HG03060 (cell line): ENCODE results near the gene CGB2.
"Not testable (repeated sequence)": the region's sequence is repeated elsewhere in the genome, so short reads cannot be mapped to it uniquely, and the experiment has no call there.

Experiments
- ATAC-seq: cut with Tn5 transposase; IDR thresholded peaks from one replicate; pipeline ENCODE4 v1.9.1; 2021; ENCODE audit warnings: low read depth, moderate number of reproducible peaks; ENCODE audit not compliant: unreplicated experiment

The CGB2 gene

DNA sequence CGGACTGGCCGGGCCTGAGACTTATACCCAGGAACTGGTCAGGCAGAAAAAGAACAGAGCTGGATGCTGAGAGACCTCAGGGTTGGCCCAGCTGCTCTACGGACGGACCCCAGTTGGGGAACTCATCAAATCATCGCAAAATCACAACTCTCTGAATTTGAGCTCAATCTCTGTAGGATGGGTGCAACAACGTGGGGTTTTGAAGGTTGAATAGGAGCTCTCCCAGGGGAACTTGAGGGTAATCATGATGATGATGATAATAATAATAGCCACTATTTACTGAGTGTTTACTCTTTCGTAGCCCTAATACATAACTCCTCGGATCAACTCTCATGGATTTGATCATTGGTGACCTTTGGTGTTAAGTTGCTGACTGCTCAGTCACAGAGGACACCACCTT, 1.4 kb upstream of the CGB2 start:
- ATAC-seq, result not testable (repeated sequence)

DNA sequence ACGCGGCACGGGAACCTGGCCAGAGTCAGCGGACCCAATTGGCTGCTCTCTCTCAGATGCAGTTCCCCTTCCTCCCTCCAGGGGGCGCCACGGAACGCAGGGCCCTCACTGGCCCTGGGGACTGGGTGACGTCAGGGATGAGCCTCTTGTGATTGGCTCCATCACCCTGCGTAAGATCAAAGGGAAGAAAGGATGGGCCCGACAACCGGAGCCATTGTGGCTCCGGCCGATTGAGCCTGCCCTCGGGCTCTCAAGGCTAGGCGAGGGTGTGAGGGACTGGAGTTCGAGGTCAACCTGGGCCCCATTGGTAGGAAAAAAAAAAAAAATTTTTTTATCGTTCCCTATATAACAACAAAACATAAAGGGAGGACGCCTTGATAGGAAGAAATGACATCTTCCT, 5.1 kb downstream of the CGB2 start, which contains the start of gene CGB1:
TSS of gene CGB1 (minus strand) at position 81 of the 400 bp plus-strand sequence. CDS start 184 bp downstream, outside the sequence.
- ATAC-seq, result not testable (repeated sequence)

DNA sequence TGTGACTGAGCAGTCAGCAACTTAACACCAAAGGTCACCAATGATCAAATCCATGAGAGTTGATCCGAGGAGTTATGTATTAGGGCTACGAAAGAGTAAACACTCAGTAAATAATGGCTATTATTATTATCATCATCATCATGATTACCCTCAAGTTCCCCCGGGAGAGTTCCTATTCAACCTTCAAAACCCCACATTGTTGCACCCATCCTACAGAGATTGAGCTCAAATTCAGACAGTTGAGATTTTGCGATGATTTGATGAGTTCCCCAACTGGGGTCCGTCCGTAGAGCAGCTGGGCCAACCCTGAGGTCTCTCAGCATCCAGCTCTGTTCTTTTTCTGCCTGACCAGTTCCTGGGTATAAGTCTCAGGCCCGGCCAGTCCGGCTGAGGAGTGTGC, 6.4 kb downstream of the CGB2 start:
- ATAC-seq, result not testable (repeated sequence)

DNA sequence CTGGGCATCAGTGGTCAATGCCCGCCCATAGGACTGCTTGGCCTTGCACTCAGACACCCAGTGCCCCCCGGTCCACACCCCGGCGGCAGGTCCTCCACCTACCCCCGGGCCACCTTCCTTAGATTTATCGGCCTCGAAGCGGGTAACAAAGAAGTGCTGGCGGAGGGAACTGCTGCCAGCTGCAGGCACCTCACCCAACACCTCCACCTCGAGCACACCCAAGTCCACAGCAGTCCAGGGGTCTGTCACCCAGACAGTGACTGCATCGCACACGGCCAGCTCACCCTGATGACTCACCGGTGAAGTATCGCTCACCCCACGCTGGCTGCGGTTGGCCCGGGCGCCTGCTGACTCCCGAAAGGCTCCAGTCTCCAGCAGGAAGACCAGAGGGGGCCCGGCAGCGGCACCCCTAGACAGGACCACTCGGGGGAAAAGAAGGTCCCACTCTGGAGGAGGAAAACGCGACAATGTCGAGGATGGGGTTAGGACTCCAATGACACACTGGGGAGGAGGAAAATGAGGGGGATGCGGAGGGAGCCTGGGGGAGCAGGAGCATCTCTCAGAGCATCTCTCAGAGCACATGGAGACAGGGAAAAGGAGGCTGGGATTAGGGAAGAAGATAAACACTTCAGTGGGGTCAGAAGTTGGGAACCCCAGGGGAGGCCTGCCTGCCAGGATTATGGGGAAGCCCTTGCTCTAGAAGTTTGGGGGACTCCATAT, 7.0 kb downstream of the CGB2 start:
- ATAC-seq, result not testable (repeated sequence)

DNA sequence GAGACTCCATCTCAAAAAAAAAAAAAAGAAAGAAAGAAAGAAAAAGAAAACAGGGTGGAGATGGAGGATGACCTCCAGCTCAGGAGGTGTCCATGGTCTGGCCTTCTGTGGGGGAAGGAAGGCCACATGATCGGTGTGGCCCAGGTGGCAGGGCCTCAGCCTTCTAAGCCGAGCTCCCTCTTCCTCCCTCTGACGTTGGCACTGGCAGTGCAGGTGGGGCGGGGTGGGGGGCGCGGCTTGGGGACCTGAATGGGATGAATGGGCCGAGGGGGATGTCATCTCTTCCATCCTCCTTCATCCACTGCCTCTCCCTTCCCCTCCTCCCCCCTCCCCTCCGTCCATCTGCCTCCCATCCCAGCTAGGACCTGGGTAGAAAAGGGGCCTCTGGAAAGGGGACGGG, 8.0 kb downstream of the CGB2 start:
- not testable (repeated sequence) for ATAC-seq

DNA sequence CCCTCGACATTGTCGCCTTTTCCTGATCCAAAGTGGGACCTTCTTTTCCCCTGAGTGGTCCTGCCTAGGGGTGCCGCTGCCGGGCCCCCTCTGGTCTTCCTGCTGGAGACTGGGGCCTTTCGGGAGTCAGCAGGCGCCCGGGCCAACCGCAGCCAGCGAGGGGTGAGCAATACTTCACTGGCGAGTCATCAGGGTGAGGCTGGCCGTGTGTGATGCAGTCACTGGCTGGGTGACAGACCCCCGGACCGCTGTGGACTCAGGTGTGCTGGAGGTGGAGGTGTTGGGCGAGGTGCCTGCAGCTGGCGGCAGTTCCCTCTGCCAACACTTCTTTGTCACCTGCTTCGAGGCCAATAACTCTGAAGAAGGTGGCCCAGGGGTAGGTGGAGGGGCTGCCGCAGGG, 10.5 kb downstream of the CGB2 start:
- ATAC-seq, result no peak

DNA sequence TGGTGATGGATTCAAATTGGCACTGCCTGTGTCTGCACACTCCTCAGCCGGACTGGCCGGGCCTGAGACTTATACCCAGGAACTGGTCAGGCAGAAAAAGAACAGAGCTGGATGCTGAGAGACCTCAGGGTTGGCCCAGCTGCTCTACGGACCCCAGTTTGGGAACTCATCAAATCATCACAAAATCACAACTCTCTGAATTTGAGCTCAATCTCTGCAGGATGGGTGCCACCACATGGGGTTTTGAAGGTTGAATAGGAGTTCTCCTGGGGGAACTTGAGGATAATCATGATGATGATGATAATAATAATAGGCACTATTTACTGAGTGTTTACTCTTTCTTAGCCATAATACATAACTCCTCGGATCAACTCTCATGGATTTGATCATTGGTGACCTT, 11.0 kb downstream of the CGB2 start:
- ATAC-seq, result not testable (repeated sequence)

DNA sequence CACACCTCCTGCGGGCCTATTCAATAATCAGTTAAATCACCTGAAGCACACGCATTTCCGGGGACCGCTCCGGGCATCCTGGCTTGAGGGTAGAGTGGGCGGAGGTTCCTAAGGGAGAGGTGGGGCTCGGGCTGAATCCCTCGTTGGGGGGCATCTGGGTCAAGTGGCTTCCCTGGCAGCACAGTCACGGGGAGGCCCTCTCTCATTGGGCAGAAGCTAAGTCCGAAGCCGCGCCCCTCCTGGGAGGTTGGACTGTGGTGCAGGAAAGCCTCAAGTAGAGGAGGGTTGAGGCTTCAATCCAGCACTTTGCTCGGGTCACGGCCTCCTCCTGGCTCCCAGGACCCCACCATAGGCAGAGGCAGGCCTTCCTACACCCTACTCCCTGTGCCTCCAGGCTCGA, 11.9 kb downstream of the CGB2 start, which contains the start of gene CGB5:
TSS of gene CGB5 (plus strand) at position 301 of the 400 bp plus-strand sequence. CDS start 362 bp downstream, outside the sequence.
- ATAC-seq, result not testable (repeated sequence)

DNA sequence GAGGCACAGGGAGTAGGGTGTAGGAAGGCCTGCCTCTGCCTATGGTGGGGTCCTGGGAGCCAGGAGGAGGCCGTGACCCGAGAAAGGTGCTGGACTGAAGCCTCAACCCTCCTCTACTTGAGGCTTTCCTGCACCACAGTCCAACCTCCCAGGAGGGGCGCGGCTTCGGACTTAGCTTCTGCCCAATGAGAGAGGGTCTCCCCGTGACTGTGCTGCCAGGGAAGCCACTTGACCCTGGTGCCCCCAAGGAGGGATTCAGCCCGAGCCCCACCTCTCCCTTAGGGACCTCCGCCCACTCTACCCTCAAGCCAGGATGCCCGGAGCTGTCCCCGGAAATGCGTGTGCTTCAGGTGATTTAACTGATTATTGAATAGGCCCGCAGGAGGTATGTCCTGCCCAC, 17.3 kb downstream of the CGB2 start, which contains the start of gene CGB8:
TSS of gene CGB8 (minus strand) at position 101 of the 400 bp plus-strand sequence. CDS start 372 bp downstream, outside the sequence.
- not testable (repeated sequence) for ATAC-seq

DNA sequence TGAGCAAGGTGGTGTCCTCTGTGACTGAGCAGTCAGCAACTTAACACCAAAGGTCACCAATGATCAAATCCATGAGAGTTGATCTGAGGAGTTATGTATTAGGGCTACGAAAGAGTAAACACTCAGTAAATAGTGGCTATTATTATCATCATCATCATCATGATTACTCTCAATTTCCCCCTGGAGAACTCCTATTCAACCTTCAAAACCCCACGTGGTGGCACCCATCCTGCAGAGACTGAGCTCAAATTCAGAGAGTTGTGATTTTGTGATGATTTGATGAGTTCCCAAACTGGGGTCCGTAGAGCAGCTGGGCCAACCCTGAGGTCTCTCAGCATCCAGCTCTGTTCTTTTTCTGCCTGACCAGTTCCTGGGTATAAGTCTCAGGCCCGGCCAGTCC, 18.1 kb downstream of the CGB2 start:
- not testable (repeated sequence) for ATAC-seq

DNA sequence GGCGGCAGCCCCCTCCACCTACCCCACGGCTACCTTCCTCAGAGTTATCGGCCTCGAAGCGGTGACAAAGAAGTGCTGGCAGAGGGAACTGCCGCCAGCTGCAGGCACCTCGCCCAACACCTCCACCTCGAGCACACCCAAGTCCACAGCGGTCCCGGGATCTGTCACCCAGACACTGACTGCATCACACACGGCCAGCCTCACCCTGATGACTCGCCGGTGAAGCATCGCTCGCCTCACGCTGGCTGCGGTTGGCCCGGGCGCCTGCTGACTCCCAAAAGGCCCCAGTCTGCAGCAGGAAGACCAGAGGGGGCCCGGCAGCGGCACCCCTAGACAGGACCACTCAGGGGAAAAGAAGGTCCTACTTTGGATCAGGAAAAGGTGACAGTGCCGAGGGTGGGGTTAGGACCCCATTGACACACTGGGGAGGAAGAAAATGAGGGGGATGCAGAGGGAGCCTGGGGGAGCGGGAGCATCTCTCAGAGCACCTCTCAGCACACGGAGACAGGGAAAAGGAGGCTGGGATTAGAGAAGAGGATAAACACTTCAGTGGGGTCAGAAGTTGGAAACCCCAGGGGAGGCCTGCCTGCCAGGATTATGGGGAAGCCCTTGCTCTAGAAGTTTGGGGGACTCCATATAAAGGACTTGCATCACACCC, 18.8 kb downstream of the CGB2 start:
- not testable (repeated sequence) for ATAC-seq

DNA sequence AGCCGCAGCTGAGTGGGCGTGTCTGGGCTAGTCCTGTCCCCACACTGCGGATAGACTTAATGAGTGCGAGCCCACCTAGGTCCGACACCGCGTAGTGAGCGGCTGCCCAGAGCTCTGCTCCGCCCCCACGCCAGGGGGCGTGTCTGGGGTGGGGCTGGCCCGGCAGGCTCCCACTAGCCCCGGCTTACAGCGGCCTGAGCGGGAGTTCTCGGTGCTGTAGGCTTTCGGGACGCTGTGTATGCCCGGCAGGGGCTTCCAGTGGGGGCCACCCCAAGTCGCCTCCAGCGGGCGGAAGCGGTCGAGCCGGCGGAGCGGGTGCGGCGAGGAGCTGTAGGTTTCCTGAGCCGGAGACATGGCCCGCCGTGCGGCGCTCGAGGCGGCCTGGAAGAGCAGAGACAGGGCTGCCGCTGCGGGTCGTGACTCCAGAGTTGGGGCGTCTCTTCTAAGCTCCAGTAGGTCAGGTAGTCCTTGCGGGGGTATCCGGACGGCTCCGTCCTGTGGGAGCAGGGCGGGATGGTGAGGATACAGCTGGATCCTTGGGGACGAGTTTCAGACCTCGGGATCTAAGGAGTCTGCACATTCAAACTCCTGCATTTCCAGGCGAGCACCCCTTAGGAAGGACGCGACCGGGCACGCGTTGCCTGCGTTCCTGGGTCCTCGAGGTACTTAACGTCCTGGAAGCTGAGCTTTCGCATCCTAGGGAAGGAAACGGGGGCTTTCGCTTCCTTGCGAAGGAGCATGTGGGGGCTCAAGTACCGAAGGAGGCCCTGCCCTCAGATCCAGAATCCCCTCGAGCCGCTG, 24.6 kb downstream of the CGB2 start:
- ATAC-seq, result no peak

DNA sequence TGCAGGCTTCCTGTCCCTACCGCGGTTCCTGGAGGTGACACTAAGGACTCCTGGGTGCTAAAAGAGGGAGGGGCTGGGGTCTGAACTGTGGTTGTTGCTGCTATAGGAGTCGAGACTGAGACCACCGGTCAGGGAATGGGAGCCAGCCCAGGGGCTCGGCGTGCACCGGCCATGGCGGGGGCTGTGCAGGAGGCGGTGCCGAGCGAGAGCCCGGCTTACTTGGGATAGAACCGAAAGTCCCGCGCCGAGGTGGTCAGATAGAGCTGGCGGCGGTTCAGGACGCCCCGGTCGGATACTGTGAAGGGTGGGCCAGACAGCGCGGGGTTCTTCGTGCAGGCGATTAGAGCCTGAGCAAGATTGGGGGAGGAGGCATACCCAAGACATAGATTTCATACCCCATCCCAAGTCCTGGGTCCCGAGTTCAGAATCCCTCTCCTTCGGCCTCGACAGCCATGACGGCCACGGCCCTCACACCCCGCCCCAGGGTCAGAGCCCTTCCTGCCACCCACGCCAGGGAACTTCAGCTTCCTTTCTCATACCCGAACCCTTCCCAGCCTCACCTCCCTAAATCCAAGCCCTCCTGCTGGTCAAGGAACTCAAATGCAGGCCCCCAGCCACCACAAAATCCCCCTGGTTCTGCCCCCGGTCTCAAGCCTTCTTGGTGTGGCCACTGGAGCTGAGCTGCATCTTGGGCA, 25.4 kb downstream of the CGB2 start:
- ATAC-seq, result not testable (repeated sequence)

DNA sequence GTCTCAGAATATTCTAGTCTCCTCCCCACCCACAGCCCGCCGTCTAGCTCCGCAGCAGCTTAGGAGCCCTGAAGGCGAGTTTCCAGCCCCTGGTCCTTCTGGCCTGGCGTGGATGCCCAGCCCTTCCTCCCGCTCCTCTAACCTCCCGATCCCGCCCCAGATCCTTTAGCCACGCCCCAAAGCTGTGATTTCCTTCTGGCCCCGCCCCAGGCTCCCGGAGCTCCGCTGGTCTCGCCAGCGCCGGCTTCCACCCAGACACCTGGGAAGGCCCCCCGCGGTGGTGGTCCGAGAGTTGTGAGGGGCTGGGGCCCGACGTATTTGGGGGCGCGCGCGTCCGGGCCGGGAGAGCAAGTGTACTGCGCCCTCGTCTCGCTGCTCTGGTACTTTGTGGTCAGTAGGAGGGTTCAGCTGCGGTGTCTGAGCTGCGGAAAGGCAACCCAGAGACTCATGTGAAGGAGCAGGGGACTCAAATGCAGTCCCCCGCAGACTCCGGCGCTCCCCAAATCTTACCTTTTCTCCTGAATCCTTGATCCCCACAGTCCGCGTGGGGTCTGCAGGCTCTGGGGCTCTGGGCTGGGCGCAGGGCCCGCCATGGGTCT, 26.0 kb downstream of the CGB2 start, which contains the start of gene CGB7:
TSS of gene CGB7 (minus strand) at position 114 of the 599 bp plus-strand sequence. CDS start 2,374 bp downstream, outside the sequence.
- ATAC-seq, result no peak

DNA sequence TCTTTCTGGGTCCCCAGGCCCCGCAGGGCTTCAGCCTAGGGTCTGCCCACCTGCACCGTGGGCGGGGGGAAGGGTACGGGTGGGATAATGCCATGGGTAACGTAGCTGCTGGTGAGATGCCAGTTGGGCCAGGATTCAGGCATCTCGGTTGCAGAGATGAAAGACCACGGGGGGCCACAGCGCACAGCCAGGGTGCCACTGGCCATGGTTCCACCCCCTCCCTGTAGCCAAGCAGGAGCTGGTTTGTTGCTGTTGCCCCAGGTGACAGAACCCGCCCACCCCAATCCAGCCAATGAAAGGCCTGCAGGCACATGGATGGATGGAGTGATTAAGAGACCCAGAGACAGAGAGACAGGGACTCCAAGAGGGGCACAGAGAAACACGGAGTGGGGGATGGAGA, 26.9 kb downstream of the CGB2 start:
- no peak for ATAC-seq

DNA sequence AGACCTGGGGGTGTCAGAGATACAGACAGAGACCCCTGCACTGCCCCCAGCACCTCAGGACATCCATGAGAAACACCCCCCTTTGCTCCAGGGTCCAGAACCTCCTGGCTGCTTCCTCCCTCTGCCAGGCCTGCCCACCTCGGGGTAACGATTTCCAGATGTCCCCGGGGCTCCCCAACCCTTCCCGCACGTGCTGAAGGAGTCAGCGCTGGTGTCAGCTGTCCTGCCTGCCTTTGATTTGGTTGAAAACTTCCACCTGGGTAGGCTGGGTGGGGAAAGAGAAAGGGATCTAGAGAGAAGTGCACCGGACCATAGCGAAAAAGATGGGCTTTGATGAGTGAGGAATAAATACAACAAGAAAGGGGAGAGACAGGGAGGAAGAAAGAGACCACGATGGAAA, 27.4 kb downstream of the CGB2 start:
- ATAC-seq, result no peak

DNA sequence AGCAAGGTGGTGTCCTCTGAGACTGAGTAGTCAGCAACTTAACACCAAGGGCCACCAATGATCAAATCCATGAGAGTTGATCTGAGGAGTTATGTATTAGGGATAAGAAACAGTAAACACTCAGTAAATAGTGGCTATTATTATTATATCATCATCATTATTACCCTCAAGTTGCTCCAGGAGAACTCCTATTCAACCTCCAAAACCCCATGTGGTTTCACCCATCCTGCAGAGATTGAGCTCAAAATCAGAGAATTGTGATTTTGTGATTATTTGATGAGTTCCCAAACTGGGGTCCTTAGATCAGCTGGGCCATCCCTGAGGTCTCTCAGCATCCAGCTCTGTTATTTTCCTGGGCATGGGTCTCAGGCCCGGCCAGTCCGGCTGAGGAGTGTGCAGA, 29.3 kb downstream of the CGB2 start:
- ATAC-seq, result no peak

DNA sequence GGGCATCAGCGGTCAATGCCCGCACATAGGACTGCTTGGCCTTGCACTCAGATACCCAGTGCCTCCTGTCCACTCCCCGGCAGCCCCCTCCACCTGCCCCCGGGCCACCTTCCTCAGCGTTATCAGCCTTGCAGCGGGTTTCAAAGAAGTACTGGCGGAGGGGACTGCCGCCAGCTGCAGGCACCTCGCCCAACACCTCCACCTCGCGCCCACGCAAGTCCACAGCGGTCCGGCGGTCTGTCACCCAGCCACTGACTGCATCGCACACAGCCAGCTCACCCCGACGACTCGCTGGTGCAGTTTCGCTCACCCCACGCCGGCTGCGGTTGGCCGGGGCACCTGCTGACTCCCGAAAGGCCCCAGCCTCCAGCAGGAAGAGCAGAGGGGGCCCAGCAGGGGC, 29.8 kb downstream of the CGB2 start:
- ATAC-seq, result no peak

DNA sequence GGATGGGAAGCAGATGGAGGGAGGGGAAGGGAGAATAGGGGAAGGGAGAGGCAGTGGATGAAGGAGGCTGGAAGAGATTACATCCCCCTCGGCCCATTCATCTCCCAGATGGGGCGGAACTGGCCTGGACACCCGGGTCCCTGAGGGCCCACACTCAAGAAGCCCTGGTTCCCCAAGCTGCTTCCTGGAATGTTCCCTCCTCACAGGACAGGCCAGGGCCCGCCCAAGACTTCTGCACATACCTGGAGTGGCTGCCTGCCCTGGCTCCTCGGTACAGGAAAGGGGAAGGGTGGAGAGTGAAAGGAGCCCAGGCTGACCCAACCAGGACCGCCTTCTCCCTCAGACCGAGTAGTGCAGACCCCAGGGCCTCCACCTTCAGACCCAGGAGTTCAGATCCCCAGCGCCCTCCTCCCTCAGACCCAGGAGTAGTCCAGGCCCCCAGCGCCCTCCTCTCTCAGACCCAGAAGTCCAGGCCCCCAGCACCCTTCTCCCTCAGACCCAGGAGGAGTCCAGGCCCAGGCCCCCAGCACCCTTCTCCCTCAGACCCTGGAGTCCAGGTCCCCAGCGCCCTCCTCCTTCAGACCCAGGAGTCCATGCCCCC, 32.4 kb downstream of the CGB2 start:
- no peak for ATAC-seq
